HEK293 (cell line): Measurements from ENCODE around the gene P2RX2.
"Not testable (repeated sequence)": the region's sequence is repeated elsewhere in the genome, so short reads cannot be mapped to it uniquely, and the experiment has no call there.

Experiments used
- CTCF ChIA-PET: fragments of 350-600 bp; formaldehyde crosslinking; extraction: SDS; loops from one replicate; lab custom pipeline; 2021; ENCODE audit warnings: antibody characterized with exemption; lab: Yijun Ruan, JAX
- POLR2A ChIA-PET: fragments of 300-600 bp; formaldehyde crosslinking; extraction: SDS; loops from one replicate; lab custom pipeline; 2020; ENCODE audit warnings: antibody characterized with exemption, inconsistent platforms; lab: Yijun Ruan, JAX
- H3K27ac ChIP-seq: fragments of 200-500 bp; sonication (Bioruptor generic); 2 replicates; pipeline ENCODE4 v1.5.1; 2014; ENCODE audit warnings: low read depth, low read length, control low read depth, inconsistent platforms; ENCODE audit errors: extremely low read depth
- H3K36me3 ChIP-seq, 2 experiments: fragments of 200-500 bp in 1 of 2; sonication (Bioruptor generic) in 1 of 2; 1 replicate in 1 of 2; 2 replicates in 1 of 2; pipeline ENCODE4 v1.5.1; 2014 to 2017; ENCODE audit warnings: inconsistent platforms in 2 of 2, low read length in 2 of 2; ENCODE audit not compliant: control insufficient read depth in 2 of 2, insufficient read depth in 1 of 2
- H3K4me1 ChIP-seq: fragments of 200-500 bp; sonication (Bioruptor generic); 2 replicates; pipeline ENCODE4 v1.5.1; 2014; ENCODE audit warnings: mild to moderate bottlenecking, low read length, inconsistent platforms; ENCODE audit not compliant: control insufficient read depth, insufficient read depth
- H3K4me3 ChIP-seq: 2 replicates; pipeline ENCODE4 v1.5.1; 2011; ENCODE audit warnings: low read depth, mild to moderate bottlenecking, control low read depth, low read length, moderate library complexity
- H3K9me3 ChIP-seq: fragments of 200-500 bp; sonication (Bioruptor generic); 2 replicates; pipeline ENCODE4 v1.5.1; 2014; ENCODE audit warnings: low read depth, low read length, inconsistent platforms; ENCODE audit not compliant: control insufficient read depth, insufficient read depth
- GLIS1 ChIP-seq: fragments of 450-650 bp; formaldehyde crosslinking; IDR thresholded peaks from 2 replicates; pipeline ENCODE4 v1.5.1; 2016; ENCODE audit warnings: missing biosample characterization, missing genetic modification characterization
- GLIS2 ChIP-seq: fragments of 450-650 bp; formaldehyde crosslinking; IDR thresholded peaks from 2 replicates; pipeline ENCODE4 v1.5.1; 2016; ENCODE audit warnings: missing biosample characterization, missing genetic modification characterization
- HOXA7 ChIP-seq: sonication (generic); formaldehyde crosslinking; IDR thresholded peaks from 2 replicates; pipeline ENCODE4 v1.8.1; 2022; ENCODE audit warnings: missing genetic modification reagents, borderline replicate concordance
- KLF1 ChIP-seq: fragments of 450-650 bp; formaldehyde crosslinking; IDR thresholded peaks from 2 replicates; pipeline ENCODE4 v1.5.1; 2016; ENCODE audit warnings: missing biosample characterization, missing genetic modification characterization
- KLF8 ChIP-seq: fragments of 450-650 bp; formaldehyde crosslinking; IDR thresholded peaks from 2 replicates; pipeline ENCODE4 v1.5.1; 2016; ENCODE audit warnings: missing biosample characterization, missing genetic modification characterization
- ZBTB8A ChIP-seq: fragments of 450-650 bp; formaldehyde crosslinking; IDR thresholded peaks from 2 replicates; pipeline ENCODE4 v1.5.1; 2016; ENCODE audit warnings: missing biosample characterization, missing genetic modification characterization
- ZFHX2 ChIP-seq: fragments of 450-650 bp; formaldehyde crosslinking; conservative IDR thresholded peaks from 2 replicates; pipeline ENCODE4 v1.5.1; 2016; ENCODE audit warnings: missing biosample characterization, missing genetic modification characterization
- ZIC2 ChIP-seq: fragments of 450-650 bp; formaldehyde crosslinking; IDR thresholded peaks from 2 replicates; pipeline ENCODE4 v1.5.1; 2016; ENCODE audit warnings: missing biosample characterization, missing genetic modification characterization
- ZNF10 ChIP-seq: fragments of 450-650 bp; formaldehyde crosslinking; IDR thresholded peaks from 2 replicates; pipeline ENCODE4 v1.5.1; 2017; ENCODE audit warnings: missing biosample characterization, missing genetic modification characterization
- ZNF335 ChIP-seq: fragments of 450-650 bp; formaldehyde crosslinking; conservative IDR thresholded peaks from 2 replicates; pipeline ENCODE4 v1.5.1; 2016; ENCODE audit warnings: missing biosample characterization, missing genetic modification characterization
- ZNF341 ChIP-seq: fragments of 450-650 bp; formaldehyde crosslinking; IDR thresholded peaks from 2 replicates; pipeline ENCODE4; 2016; ENCODE audit warnings: low read depth, missing biosample characterization, missing genetic modification characterization
- ZNF654 ChIP-seq: fragments of 450-650 bp; formaldehyde crosslinking; IDR thresholded peaks from 2 replicates; pipeline ENCODE4 v1.5.1; 2016; ENCODE audit warnings: low read depth, missing biosample characterization, missing genetic modification characterization
- TF ChIP-seq, protein P1 (sequence below): fragments of 450-650 bp; formaldehyde crosslinking; IDR thresholded peaks from 2 replicates; pipeline ENCODE4 v1.5.1; 2016; ENCODE audit warnings: missing biosample characterization, missing genetic modification characterization
- TF ChIP-seq, protein P2 (sequence below): fragments of 450-650 bp; formaldehyde crosslinking; optimal IDR thresholded peaks from 2 replicates; pipeline ENCODE3; 2016; ENCODE audit warnings: missing biosample characterization, mild to moderate bottlenecking, missing genetic modification characterization
- TF ChIP-seq, protein P3 (sequence below): fragments of 450-650 bp; formaldehyde crosslinking; IDR thresholded peaks from 2 replicates; pipeline ENCODE4 v1.5.1; 2016; ENCODE audit warnings: missing biosample characterization, missing genetic modification characterization

Gene P2RX2

DNA sequence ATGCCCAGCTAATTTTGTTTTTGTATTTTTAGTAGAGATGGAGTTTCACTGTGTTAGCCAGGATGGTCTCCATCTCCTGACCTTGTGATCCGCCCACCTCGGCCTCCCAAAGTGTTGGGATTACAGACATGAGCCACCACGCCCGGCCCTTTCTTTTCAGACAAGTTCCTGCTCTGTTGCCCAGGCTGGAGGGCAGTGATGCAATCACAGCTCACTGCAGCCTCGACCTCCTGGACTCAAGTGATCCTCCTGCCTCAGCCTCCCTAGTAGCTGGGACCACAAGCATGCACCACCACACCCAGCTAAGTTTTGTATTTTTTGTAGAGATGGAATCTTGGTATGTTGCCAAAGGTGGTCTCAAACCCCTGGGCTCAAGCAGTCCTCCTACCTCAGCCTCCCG, 19.1 kb upstream of the P2RX2 start:
- H3K36me3 ChIP-seq, H3K4me3 ChIP-seq, H3K9me3 ChIP-seq, POLR2A ChIA-PET, H3K4me1 ChIP-seq, H3K27ac ChIP-seq: not testable (repeated sequence)
- CTCF ChIA-PET, result interaction anchor here (0.5 to 4.9 kb wide), 7 partner anchors 8 to 176 kb away, joined by 3 to 32 read pairs (median 4); partner anchors contain the start of gene LRCOL1
- TF ChIP-seq ZFHX2 (tag by site-specific recombination) (peak; percentile 35), KLF1 (0 out of 2 replicates have a peak, but pooled peaks have one; percentile 17)

DNA sequence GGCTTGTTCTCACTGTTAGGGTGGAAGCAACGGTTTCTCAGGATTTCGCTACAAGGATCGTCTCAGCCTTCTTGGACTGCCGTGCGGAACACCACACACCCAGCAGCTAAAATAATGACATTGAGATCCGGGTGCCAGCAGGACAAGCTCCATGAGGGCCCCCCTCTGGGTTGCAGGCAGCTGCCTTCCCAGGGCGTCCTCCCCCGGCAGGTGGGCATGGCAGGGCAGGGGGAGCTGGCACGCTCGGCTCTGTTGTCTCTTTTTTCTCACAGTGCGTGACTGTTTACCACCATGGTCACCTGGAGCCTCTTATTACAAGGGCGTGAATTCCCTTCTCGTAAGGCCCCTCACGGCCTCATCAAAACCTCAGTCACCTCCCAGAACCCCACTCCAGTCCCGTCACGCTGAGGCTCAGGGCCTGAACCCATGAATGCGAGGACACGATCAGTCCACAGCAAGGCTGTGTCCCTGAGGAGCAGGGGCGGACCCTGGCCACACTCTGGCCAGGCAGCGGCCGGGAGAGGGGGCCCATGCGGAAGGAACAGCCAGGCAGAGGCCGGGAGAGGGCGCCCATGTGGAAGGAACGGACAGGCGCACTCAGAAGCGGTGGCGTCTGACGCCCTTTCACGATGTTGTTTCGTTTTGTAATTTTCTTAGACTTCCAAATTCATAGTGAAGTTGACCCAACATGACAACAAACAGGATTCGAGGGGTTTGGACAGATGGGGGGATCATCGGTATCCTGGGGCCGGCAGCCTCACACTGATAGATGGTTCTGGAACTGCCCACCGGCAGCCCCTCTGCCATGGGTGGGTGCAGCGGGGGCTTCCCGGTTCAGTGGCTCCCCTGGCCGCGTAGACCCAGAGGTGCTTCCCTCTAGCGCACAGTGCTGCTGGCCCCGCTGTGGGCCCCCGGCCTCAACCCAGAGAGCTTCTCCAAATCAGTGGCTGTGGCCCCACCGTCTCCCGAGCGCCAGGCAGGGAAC, 18.2 kb upstream of the P2RX2 start:
- POLR2A ChIA-PET, result no interaction called here
- no peaks in the 10 kb centered on the region for H3K36me3 ChIP-seq
- no peaks in the 10 kb centered on the region for H3K9me3 ChIP-seq
- H3K4me3 ChIP-seq, result no peak overlapping the region
- H3K27ac ChIP-seq, result no peak overlapping the region
- TF ChIP-seq, protein P1, sequence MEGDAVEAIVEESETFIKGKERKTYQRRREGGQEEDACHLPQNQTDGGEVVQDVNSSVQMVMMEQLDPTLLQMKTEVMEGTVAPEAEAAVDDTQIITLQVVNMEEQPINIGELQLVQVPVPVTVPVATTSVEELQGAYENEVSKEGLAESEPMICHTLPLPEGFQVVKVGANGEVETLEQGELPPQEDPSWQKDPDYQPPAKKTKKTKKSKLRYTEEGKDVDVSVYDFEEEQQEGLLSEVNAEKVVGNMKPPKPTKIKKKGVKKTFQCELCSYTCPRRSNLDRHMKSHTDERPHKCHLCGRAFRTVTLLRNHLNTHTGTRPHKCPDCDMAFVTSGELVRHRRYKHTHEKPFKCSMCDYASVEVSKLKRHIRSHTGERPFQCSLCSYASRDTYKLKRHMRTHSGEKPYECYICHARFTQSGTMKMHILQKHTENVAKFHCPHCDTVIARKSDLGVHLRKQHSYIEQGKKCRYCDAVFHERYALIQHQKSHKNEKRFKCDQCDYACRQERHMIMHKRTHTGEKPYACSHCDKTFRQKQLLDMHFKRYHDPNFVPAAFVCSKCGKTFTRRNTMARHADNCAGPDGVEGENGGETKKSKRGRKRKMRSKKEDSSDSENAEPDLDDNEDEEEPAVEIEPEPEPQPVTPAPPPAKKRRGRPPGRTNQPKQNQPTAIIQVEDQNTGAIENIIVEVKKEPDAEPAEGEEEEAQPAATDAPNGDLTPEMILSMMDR, result peak; percentile 74
- peak; percentile 44; the same call in 1 of the 2 replicates for TF ChIP-seq GLIS2 (tag by site-specific recombination)
- peak; percentile 57 for TF ChIP-seq GLIS1 (tag by site-specific recombination)
- peak; percentile 93 for TF ChIP-seq ZNF341
- peak; percentile 80 for TF ChIP-seq ZBTB8A (tag by site-specific recombination)
- TF ChIP-seq ZNF335 (tag by site-specific recombination), result peak; percentile 72
- TF ChIP-seq, protein P2, sequence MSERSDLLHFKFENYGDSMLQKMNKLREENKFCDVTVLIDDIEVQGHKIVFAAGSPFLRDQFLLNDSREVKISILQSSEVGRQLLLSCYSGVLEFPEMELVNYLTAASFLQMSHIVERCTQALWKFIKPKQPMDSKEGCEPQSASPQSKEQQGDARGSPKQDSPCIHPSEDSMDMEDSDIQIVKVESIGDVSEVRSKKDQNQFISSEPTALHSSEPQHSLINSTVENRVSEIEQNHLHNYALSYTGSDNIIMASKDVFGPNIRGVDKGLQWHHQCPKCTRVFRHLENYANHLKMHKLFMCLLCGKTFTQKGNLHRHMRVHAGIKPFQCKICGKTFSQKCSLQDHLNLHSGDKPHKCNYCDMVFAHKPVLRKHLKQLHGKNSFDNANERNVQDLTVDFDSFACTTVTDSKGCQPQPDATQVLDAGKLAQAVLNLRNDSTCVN, result no peak
- TF ChIP-seq KLF8 (tag by site-specific recombination), result peak; percentile 30; the same call in 1 of the 2 replicates
- peak; percentile 93 for TF ChIP-seq ZIC2 (tag by site-specific recombination)
- TF ChIP-seq ZNF654 (tag by site-specific recombination), result peak; percentile 63
- TF ChIP-seq, protein P3, sequence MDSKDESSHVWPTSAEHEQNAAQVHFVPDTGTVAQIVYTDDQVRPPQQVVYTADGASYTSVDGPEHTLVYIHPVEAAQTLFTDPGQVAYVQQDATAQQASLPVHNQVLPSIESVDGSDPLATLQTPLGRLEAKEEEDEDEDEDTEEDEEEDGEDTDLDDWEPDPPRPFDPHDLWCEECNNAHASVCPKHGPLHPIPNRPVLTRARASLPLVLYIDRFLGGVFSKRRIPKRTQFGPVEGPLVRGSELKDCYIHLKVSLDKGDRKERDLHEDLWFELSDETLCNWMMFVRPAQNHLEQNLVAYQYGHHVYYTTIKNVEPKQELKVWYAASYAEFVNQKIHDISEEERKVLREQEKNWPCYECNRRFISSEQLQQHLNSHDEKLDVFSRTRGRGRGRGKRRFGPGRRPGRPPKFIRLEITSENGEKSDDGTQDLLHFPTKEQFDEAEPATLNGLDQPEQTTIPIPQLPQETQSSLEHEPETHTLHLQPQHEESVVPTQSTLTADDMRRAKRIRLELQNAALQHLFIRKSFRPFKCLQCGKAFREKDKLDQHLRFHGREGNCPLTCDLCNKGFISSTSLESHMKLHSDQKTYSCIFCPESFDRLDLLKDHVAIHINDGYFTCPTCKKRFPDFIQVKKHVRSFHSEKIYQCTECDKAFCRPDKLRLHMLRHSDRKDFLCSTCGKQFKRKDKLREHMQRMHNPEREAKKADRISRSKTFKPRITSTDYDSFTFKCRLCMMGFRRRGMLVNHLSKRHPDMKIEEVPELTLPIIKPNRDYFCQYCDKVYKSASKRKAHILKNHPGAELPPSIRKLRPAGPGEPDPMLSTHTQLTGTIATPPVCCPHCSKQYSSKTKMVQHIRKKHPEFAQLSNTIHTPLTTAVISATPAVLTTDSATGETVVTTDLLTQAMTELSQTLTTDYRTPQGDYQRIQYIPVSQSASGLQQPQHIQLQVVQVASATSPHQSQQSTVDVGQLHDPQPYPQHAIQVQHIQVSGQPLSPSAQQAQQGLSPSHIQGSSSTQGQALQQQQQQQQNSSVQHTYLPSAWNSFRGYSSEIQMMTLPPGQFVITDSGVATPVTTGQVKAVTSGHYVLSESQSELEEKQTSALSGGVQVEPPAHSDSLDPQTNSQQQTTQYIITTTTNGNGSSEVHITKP, result 0 out of 2 replicates have a peak, but pooled peaks have one; percentile 18
- TF ChIP-seq ZNF10 (tag by site-specific recombination), result no peak
- no peak for TF ChIP-seq HOXA7 (CRISPR knock-in tag)
- H3K4me1 ChIP-seq, result 0 out of 2 replicates have a peak, but pooled peaks cover 3% of the 10 kb centered on the region
- CTCF ChIA-PET, result interaction anchor here (0.5 to 4.9 kb wide), 6 partner anchors 9 to 38 kb away, joined by 3 to 32 read pairs (median 5); partner anchors contain the start of gene LRCOL1
